GM18951 (cell line): Measurements from ENCODE around the gene ASPHD2.

Experiments used
- POLR2A ChIP-seq: IDR thresholded peaks from 4 replicates; pipeline ENCODE4 v1.6.1; 2011; ENCODE audit warnings: mild to moderate bottlenecking; ENCODE audit not compliant: insufficient read length, insufficient read depth; ENCODE audit errors: extremely low read depth
- in situ Hi-C: fragments of 300-500 bp; cut with MboI; formaldehyde crosslinking; loops from one replicate; pipeline ENCODE4 v1.12.0; 2022; ENCODE audit warnings: low sequenced_read_pairs, mixed read lengths, inconsistent platforms; ENCODE audit not compliant: unreplicated experiment

ASPHD2 gene, protein sequence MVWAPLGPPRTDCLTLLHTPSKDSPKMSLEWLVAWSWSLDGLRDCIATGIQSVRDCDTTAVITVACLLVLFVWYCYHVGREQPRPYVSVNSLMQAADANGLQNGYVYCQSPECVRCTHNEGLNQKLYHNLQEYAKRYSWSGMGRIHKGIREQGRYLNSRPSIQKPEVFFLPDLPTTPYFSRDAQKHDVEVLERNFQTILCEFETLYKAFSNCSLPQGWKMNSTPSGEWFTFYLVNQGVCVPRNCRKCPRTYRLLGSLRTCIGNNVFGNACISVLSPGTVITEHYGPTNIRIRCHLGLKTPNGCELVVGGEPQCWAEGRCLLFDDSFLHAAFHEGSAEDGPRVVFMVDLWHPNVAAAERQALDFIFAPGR

GRCh38 chr22:26428515-26429457, at the start of gene ASPHD2:
Gene ASPHD2, plus strand, starts transcription at chr22:26429260. Its CDS starts 4,356 bp downstream, at chr22:26433616.
- in situ Hi-C loops, result no loop called here
- peak; percentile 83 for TF ChIP-seq POLR2A

- TF ChIP-seq POLR2A, result no peak
- in situ Hi-C loops, result no loop called here
Observed at GRCh38 chr22:26380072-26380830, 48.8 kb upstream of the ASPHD2 start.

DNA sequence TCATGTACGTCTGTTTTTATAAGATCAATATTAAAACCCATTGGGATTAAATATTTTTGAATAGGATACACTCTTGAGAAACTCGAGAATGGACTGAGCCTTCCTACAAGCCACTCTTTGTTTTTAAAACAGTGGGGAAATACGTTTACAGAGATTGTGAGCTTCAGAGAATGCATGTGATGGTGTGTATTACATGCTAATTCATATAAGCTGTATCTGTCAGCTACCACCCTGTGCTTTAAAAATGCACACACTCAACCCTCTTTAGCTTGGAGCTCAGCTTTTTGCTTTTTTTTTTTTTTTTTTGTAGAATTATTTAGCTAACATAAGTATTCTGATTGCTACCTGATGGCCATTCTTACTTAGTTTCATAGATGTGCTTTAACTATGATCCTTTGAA, 46.3 kb upstream of the ASPHD2 start:
- no peak for TF ChIP-seq POLR2A
- in situ Hi-C loops, result no loop called here

DNA sequence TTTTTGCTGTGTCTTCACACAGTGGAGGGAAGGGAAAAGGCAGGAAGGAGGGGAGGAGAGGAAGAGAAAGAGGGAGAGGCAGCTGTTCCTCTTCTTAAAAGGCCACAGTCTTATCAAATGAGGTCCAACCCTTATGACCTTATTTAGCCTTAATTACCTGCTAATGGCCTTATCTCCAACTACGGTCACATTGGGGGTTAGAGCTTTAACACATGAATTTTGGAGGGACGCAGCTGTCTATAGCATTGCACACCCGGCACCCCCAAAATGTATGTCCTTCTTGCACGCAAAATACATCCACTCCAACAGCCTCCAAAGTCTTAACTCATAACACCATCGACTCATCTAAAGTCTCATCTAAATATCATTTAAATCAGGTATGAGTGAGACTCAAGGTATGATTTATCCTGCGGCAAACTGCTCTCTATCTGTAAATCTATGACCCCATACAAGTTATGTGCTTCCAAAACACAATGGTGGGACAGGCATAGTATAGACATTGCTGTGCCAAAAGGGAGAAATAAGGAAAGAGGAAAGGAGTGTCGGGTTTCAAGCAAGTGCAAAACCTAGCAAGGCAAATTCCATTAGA, 45.0 kb upstream of the ASPHD2 start:
- in situ Hi-C loops, result no loop called here
- TF ChIP-seq POLR2A, result no peak

- in situ Hi-C loops, result no loop called here
- no peak for TF ChIP-seq POLR2A
Observed at GRCh38 chr22:26385164-26385563, 43.9 kb upstream of the ASPHD2 start.

DNA sequence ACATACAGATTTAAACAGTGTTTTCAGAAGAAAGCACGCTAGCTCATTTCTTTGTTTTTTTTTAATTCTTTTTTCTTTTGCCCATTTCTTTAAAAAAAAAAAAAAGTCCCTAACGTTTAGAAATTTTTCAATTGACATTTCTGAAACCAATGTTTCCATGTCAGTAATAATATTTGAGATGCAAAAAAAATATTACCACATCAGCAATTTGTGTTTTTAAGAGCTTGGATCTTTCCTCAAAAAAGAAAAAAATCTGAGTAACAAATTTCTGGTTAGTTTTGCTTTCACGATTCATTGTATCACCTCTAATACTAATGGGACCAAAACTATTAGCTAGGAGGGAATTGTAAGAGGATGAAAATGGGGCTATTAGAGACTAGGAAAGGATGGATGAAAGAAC, 39.9 kb upstream of the ASPHD2 start:
- no peak for TF ChIP-seq POLR2A
- in situ Hi-C loops, result no loop called here

DNA sequence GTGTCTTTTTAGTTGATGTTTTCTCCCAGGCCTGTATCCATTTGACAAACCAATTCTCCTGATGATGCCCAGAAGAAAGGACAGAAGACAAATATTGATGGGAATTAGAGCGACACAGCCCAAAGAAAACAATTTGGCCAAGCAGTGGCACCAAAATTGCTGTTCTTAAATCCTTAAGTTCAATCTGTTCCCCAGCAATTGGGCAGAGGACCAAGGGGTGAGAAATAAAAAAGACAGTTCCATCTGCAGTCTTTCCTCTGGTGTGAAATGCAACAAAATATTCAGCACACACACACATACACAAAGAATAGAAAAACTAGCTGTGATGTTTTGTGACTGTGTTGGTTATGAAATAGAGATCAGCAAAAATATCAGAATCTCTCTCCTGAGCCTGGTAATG, 38.0 kb upstream of the ASPHD2 start:
- no peak for TF ChIP-seq POLR2A
- in situ Hi-C loops, result no loop called here

DNA sequence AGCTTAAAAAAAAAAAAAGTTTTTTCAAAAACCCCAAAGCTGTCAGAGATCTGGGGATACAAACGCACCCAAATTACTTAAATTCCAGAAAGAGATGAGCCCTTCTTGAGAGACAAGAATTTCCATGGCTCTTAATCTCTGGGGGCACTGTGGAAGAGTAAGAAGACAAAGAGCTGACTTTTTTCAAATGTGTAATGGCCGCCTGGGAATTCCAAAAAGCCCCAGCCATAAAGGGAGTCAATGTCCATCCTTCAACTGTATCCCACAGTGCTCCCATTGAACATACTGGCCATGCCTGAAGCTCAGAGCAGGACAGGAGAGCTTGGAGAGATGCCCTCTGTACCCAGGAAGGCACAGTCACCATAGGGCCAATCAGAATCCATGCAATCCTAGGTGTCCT, 37.4 kb upstream of the ASPHD2 start:
- no peak for TF ChIP-seq POLR2A
- in situ Hi-C loops, result no loop called here

GRCh38 chr22:26393929-26394328, 35.1 kb upstream of the ASPHD2 start:
- in situ Hi-C loops, result no loop called here
- no peak for TF ChIP-seq POLR2A

- in situ Hi-C loops, result no loop called here
- TF ChIP-seq POLR2A, result no peak
Observed at GRCh38 chr22:26394777-26395176, 34.3 kb upstream of the ASPHD2 start.

DNA sequence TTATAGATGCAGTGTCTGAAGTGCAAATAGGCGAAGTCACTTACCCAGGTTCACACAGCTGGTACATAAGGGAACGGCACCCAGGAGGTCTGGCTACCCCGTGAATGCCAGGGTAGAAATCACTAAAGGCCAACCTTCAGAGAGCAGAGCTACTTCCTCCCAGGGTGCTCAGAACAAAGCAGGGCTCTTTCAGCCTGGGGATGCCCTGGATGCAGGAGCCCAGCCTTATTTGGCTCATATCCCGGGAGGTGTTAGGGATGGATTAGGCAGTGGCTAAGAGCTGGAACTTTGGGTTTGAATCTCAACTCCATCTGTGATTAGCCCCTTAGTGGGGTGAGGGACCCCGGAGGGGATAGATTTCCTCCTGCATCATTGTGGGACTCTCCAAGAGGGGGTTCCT, 33.1 kb upstream of the ASPHD2 start:
- in situ Hi-C loops, result no loop called here
- no peak for TF ChIP-seq POLR2A

DNA sequence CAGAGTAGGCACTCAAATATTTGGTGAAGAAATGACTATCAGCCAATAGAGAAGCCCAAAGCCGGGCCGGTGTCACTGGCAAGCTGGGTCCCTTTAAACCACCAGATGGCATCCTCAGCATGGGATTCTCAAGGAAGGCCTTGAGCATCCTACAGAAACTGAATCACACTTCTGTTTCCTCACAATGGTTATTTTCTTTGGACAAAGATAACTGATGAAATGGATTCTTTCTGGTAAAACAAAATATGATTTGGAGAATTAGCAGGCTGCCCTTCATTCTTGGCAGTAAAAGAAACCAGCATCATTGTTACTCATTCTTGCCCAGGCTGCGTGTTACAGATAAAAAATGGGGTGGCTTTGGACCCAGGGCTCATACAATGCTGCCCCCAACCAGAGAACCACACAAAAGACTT, 30.3 kb upstream of the ASPHD2 start:
- in situ Hi-C loops, result no loop called here
- no peak for TF ChIP-seq POLR2A

GRCh38 chr22:26399289-26399688, 29.8 kb upstream of the ASPHD2 start:
- in situ Hi-C loops, result no loop called here
- no peak for TF ChIP-seq POLR2A

DNA sequence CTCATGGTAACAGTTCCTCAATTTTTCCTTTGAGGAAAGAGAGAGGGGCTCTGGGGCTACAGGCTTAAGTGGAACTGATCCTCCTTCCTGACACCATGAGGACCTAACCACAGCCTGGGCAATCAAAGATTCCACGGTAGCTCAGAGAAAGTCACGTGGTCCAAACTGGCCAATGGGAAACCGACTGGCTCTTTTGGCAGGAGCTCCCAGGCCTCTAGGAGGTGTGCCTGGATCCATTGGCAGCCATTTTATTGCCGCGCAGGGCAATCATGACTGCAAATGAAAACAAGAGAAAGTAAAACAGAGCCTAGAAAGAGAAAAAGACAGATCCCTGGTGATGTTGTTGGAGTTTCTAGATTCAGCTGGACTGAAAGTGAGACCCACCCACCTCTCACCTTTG, 27.3 kb upstream of the ASPHD2 start:
- in situ Hi-C loops, result loop anchor here (5.0 kb wide), 1 partner anchor 56 kb away; no protein-coding TSS in a partner anchor
- no peak for TF ChIP-seq POLR2A
